Type B pancreatic cell (in vitro differentiated cells): Measurements from ENCODE around the gene DLEU7. TPM values are rescaled to one million over a fixed set of nuclear protein-coding genes. Genes with fewer than 3 reads are reported as not detected.

Source experiments
- DNase-seq: peaks from one replicate; pipeline ENCODE4 v3.0.0; 2021; ENCODE audit warnings: mixed read lengths; ENCODE audit not compliant: unreplicated experiment; ENCODE audit errors: extremely low spot score
- H3K27ac Mint-ChIP-seq: 2 replicates; pipeline ENCODE4 v1.8.0; 2021; ENCODE audit warnings: mild to moderate bottlenecking, mixed read lengths
- H3K27me3 Mint-ChIP-seq: 2 replicates; pipeline ENCODE4 v1.8.0; 2021; ENCODE audit warnings: mixed read lengths
- H3K36me3 Mint-ChIP-seq: 2 replicates; pipeline ENCODE4 v1.8.0; 2021; ENCODE audit warnings: mixed read lengths
- H3K4me1 Mint-ChIP-seq: one replicate; pipeline ENCODE4 v1.8.0; 2021; ENCODE audit warnings: mixed read lengths; ENCODE audit not compliant: unreplicated experiment
- H3K4me3 Mint-ChIP-seq: 2 replicates; pipeline ENCODE4 v1.8.0; 2021; ENCODE audit warnings: mild to moderate bottlenecking, mixed read lengths
- H3K9me3 Mint-ChIP-seq: 2 replicates; pipeline ENCODE4 v1.8.0; 2021; ENCODE audit warnings: mixed read lengths
- CTCF ChIP-seq: fragments of 200-600 bp; sonication (generic); conservative IDR thresholded peaks from 2 replicates; pipeline ENCODE4 v1.5.0; 2021; ENCODE audit warnings: antibody characterized with exemption, mild to moderate bottlenecking
- total RNA-seq: library from RNA; stranded (reverse); gene quantifications from 2 replicates; pipeline ENCODE4 v1.2.1, GENCODE V29; 2021; ENCODE audit warnings: low replicate concordance

Gene DLEU7
- total RNA-seq, 1 donor from 2014 or later: 14.4 TPM

- no peak overlapping the region for H3K4me3 Mint-ChIP-seq
- TF ChIP-seq CTCF: no peak
- H3K9me3 Mint-ChIP-seq: peaks cover 19% of the 10 kb centered on the region
- H3K27ac Mint-ChIP-seq: no peak overlapping the region
- no peaks in the 10 kb centered on the region for H3K4me1 Mint-ChIP-seq
- H3K27me3 Mint-ChIP-seq: no peaks in the 10 kb centered on the region
- DNase-seq: no peak
- H3K36me3 Mint-ChIP-seq: peaks cover 6% of the 10 kb centered on the region
Measured at GRCh38 chr13:50794226-50794625, 49.3 kb downstream of the DLEU7 start.

GRCh38 chr13:50793026-50793425 is 50.5 kb downstream of the DLEU7 start:
- H3K36me3 Mint-ChIP-seq: peaks cover 6% of the 10 kb centered on the region
- H3K9me3 Mint-ChIP-seq: peaks cover 19% of the 10 kb centered on the region
- no peak overlapping the region for H3K27ac Mint-ChIP-seq
- DNase-seq: no peak
- no peak overlapping the region for H3K4me3 Mint-ChIP-seq
- H3K4me1 Mint-ChIP-seq: peaks cover 3% of the 10 kb centered on the region
- TF ChIP-seq CTCF: no peak
- H3K27me3 Mint-ChIP-seq: no peaks in the 10 kb centered on the region

GRCh38 chr13:50788551-50789210 is 54.8 kb downstream of the DLEU7 start:
- no peak for DNase-seq
- H3K27ac Mint-ChIP-seq: no peak overlapping the region
- peaks cover 9% of the 10 kb centered on the region for H3K9me3 Mint-ChIP-seq
- H3K27me3 Mint-ChIP-seq: peaks cover 3% of the 10 kb centered on the region
- TF ChIP-seq CTCF: no peak
- peaks cover 12% of the 10 kb centered on the region for H3K4me1 Mint-ChIP-seq
- peaks cover 2% of the 10 kb centered on the region for H3K36me3 Mint-ChIP-seq
- H3K4me3 Mint-ChIP-seq: no peak overlapping the region

GRCh38 chr13:50787316-50788195 is 55.9 kb downstream of the DLEU7 start:
- no peak for TF ChIP-seq CTCF
- Mint-ChIP-seq H3K4me3 (no peak overlapping the region), H3K9me3 (peaks cover under 1% of the 10 kb centered on the region), H3K27ac (no peak overlapping the region), H3K4me1 (peaks cover 12% of the 10 kb centered on the region), H3K27me3 (peaks cover 3% of the 10 kb centered on the region), H3K36me3 (no peaks in the 10 kb centered on the region)
- DNase-seq: no peak

GRCh38 chr13:50783717-50784290 is 59.7 kb downstream of the DLEU7 start:
- H3K36me3 Mint-ChIP-seq: no peaks in the 10 kb centered on the region
- H3K9me3 Mint-ChIP-seq: no peaks in the 10 kb centered on the region
- no peak for TF ChIP-seq CTCF
- H3K27ac Mint-ChIP-seq: no peak overlapping the region
- H3K27me3 Mint-ChIP-seq: peaks cover 3% of the 10 kb centered on the region
- H3K4me1 Mint-ChIP-seq: peaks cover 12% of the 10 kb centered on the region
- no peak overlapping the region for H3K4me3 Mint-ChIP-seq
- no peak for DNase-seq
